Osteocyte (in vitro differentiated cells): ENCODE data around the gene PLA2G10. TPM values are rescaled to one million over a fixed set of nuclear protein-coding genes. Genes with fewer than 3 reads are reported as not detected.

Source experiments
- DNase-seq: peaks from one replicate; pipeline ENCODE4 v3.0.0; 2021; ENCODE audit warnings: mixed read lengths; ENCODE audit not compliant: unreplicated experiment; ENCODE audit errors: extremely low spot score
- H3K27ac Mint-ChIP-seq: one replicate; pipeline ENCODE4 v1.8.0; 2021; ENCODE audit warnings: mild to moderate bottlenecking, mixed read lengths; ENCODE audit not compliant: unreplicated experiment
- H3K27me3 Mint-ChIP-seq: one replicate; pipeline ENCODE4 v1.8.0; 2021; ENCODE audit warnings: mixed read lengths; ENCODE audit not compliant: unreplicated experiment
- H3K36me3 Mint-ChIP-seq: one replicate; pipeline ENCODE4 v1.8.0; 2021; ENCODE audit warnings: mixed read lengths; ENCODE audit not compliant: unreplicated experiment
- H3K4me1 Mint-ChIP-seq: one replicate; pipeline ENCODE4 v1.8.0; 2021; ENCODE audit warnings: mixed read lengths; ENCODE audit not compliant: unreplicated experiment
- H3K4me3 Mint-ChIP-seq: one replicate; pipeline ENCODE4 v1.8.0; 2021; ENCODE audit warnings: mild to moderate bottlenecking, moderate library complexity, mixed read lengths; ENCODE audit not compliant: unreplicated experiment
- H3K9me3 Mint-ChIP-seq: one replicate; pipeline ENCODE4 v1.8.0; 2021; ENCODE audit warnings: mixed read lengths; ENCODE audit not compliant: unreplicated experiment
- CTCF ChIP-seq: fragments of 200-600 bp; sonication (generic); IDR thresholded peaks from 2 replicates; pipeline ENCODE4 v1.5.0; 2021; ENCODE audit warnings: antibody characterized with exemption, mild to moderate bottlenecking, moderate library complexity
- total RNA-seq: library from RNA; stranded (reverse); gene quantifications from 2 replicates; pipeline ENCODE4 v1.2.1, GENCODE V29; 2021

The PLA2G10 gene
- total RNA-seq, 1 donor from 2014 or later = not detected

- no peak for TF ChIP-seq CTCF
- Mint-ChIP-seq H3K36me3 (peaks cover 28% of the 10 kb centered on the region), H3K27ac (no peak overlapping the region), H3K27me3 (no peaks in the 10 kb centered on the region), H3K4me3 (no peak overlapping the region), H3K4me1 (peaks cover 19% of the 10 kb centered on the region), H3K9me3 (no peaks in the 10 kb centered on the region)
- DNase-seq = no peak
Observed at GRCh38 chr16:14627078-14627477, 67.0 kb downstream of the PLA2G10 start.

Other genes starting within 250 kb of the PLA2G10 start
- 34.2 and 36.8 TPM in 2 replicates for gene PARN, start 64.0 kb downstream of the PLA2G10 start, total RNA-seq
- gene BFAR, start 61.4 kb downstream of the PLA2G10 start, total RNA-seq = 76.6 and 78.2 TPM in 2 replicates
- gene NPIPA3, start 9.1 kb upstream of the PLA2G10 start, total RNA-seq = 1.2 TPM in 1 of 2 replicates, not detected in the other
- 9.0 and 9.5 TPM in 2 replicates for gene NPIPA2, start 48.2 kb upstream of the PLA2G10 start, total RNA-seq
- gene NOMO1, start 139.4 kb upstream of the PLA2G10 start, total RNA-seq = 95.4 and 109 TPM in 2 replicates
- gene NPIPA1, start 243.1 kb upstream of the PLA2G10 start, total RNA-seq = 148 and 176 TPM in 2 replicates